Measurements from ENCODE around the gene TRAPPC11.

The TRAPPC11 gene

DNA sequence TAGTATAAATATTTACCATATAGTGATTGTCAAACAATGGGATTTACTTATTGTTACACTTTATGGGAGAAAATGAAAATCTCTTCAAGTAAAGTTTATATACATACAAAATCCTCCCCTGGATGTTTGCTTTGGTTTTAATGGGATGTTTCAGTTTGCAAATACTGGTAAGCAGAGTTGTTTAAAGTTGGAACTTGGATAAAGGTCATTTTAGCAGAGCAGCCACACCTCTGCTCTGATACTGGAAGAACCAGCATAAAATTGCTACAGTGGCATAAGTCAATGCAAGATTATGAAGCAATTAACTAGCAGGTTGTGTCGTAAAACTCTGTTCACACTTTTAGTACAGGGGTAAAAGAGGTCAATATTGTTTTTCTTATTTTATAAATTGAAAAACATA, 101.2 kb downstream of the TRAPPC11 start:
- no peak for DNase-seq

Data from NCI-H446 treated with DMSO at 0.1 percent for 48 hours (cell line).